Measurements from ENCODE around the gene URI1.
A peak's percentile ranks its signal among the peaks of the same experiment; 100 is the strongest.
"Not testable (repeated sequence)": the region's sequence is repeated elsewhere in the genome, so short reads cannot be mapped to it uniquely, and the experiment has no call there.

URI1 gene

GRCh38 chr19:29942404-29943261 lies 594 bp downstream of the URI1 start:
- peak; percentile 71 to 73 for DNase-seq

- no peak for DNase-seq
Measured at GRCh38 chr19:29943615-29944014, 1.6 kb downstream of the URI1 start.

- DNase-seq, result no peak
Measured at GRCh38 chr19:29944390-29945012, 2.5 kb downstream of the URI1 start.

GRCh38 chr19:29945017-29945416 lies 3.0 kb downstream of the URI1 start:
- DNase-seq, result no peak

- no peak for DNase-seq
Measured at GRCh38 chr19:29945433-29945832, 3.4 kb downstream of the URI1 start.

- DNase-seq, result no peak
Measured at GRCh38 chr19:29946645-29947044, 4.6 kb downstream of the URI1 start.

GRCh38 chr19:29947871-29948270 lies 5.8 kb downstream of the URI1 start:
- no peak for DNase-seq

- not testable (repeated sequence) for DNase-seq
Measured at GRCh38 chr19:29948759-29949470, 6.9 kb downstream of the URI1 start.

GRCh38 chr19:29952177-29952576 lies 10.1 kb downstream of the URI1 start:
- no peak for DNase-seq

GRCh38 chr19:29952646-29953045 lies 10.6 kb downstream of the URI1 start:
- DNase-seq, result no peak

- no peak for DNase-seq
Measured at GRCh38 chr19:29953352-29954247, 11.6 kb downstream of the URI1 start.

- no peak for DNase-seq
Measured at GRCh38 chr19:29956855-29957254, 14.8 kb downstream of the URI1 start.

GRCh38 chr19:29961311-29961710 lies 19.3 kb downstream of the URI1 start:
- DNase-seq, result no peak

GRCh38 chr19:29962793-29963192 lies 20.8 kb downstream of the URI1 start:
- no peak for DNase-seq

GRCh38 chr19:29963576-29963975 lies 21.5 kb downstream of the URI1 start:
- DNase-seq, result no peak

GRCh38 chr19:29964171-29964570 lies 22.1 kb downstream of the URI1 start:
- DNase-seq, result no peak

GRCh38 chr19:29965492-29965891 lies 23.5 kb downstream of the URI1 start:
- no peak for DNase-seq

GRCh38 chr19:29966142-29966541 lies 24.1 kb downstream of the URI1 start:
- not testable (repeated sequence) for DNase-seq

- DNase-seq, result no peak
Measured at GRCh38 chr19:29966588-29967249, 24.7 kb downstream of the URI1 start.

- DNase-seq, result no peak
Measured at GRCh38 chr19:29967623-29968022, 25.6 kb downstream of the URI1 start.

- no peak for DNase-seq
Measured at GRCh38 chr19:29969891-29970290, 27.9 kb downstream of the URI1 start.

GRCh38 chr19:29971002-29971401 lies 29.0 kb downstream of the URI1 start:
- DNase-seq, result no peak

All from stimulated activated CD4-positive, alpha-beta T cell treated with anti-CD3 and anti-CD28 coated beads, Interleukin-4, amount 100 ng/mL, for 4 hours (primary cell).